ENCODE data around the gene APOBR.

- TF ChIP-seq CTCF (IDR thresholded peaks at IDR 0.05) (no peak), POLR2A (IDR thresholded peaks at IDR 0.05) (no peak)
Measured at GRCh38 chr16:28499854-28500253, 5.4 kb downstream of the APOBR start.
